LoVo (cell line): Measurements from ENCODE around the gene SUCLG2.

Experiments
- DNase-seq: peaks from one replicate; pipeline ENCODE4 v3.0.0-alpha.2; 2016; ENCODE audit warnings: low spot score

The SUCLG2 gene

GRCh38 chr3:67648701-67649100 is 5.7 kb downstream of the SUCLG2 start:
- DNase-seq = no peak

DNA sequence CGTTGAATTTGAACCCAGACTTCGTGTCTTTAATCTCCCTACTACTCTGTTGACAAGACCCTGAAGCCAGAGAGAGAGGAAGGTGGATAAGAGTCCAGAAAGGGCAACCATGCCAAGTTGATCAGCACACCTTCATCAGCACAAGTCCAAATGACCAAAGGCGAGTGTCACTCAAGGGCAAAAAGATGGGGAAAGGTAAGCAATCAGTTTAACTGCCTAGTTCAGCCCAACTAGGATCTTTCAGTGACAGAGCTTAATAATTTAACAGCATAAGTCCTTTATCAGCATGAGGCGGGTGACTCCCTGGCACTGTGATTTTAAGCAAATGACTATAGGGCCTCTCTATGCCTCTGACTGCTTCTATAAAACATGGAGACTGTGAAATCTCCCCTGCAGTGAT is 6.2 kb downstream of the SUCLG2 start:
- no peak for DNase-seq

DNA sequence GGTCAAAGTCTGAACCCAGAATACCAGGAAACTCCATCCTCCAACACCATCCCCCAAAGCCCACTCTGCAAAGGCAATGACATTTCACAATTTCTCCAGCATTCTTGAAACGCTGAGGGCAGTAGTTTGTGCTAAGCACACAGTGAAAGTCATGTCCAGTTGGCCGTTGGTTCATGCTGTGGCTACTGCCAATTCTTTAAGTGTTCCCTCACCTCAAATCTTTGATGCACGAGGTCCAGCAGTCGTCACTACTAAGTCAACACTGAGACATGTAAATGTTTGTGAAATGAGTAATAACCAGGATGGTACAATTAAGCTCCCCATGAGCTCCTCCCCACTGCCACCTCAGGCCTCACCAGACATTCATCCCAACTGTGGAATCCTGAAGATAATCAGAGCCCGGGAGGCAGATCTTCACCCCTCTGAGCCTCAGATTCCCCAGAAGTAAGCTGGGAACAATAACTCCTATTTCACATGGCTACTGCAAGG is 7.0 kb downstream of the SUCLG2 start:
- peak; percentile 59 for DNase-seq

DNA sequence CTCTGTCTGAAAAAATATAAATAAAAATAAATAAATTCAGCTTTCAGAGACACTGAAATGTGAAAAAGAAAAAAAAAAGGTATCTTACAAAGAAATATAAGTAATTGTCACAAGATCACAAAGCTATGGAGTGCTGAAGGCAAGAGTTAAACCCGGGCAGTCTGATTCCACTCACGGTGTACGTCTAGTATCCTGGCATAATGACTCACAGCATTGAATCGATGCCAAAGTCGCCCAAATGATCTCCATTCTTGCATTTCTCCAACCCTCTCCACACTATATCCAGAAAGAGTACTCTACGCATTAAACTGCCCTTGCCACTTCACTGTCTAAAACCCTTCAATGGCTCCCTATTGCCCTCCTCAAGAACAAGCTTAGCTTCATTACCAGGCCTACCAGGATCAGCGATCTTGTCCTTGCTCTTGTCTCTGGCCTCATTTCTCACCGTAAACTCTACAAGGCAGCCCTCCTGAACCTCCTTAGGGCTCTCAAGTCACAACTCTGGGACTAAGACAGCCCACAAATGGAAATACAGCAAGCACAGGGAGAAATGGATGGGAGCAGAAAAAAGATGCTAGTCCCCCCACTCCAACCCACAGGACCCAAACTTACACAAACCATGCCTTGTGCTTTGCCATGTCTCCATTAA is 7.7 kb downstream of the SUCLG2 start:
- no peak for DNase-seq

GRCh38 chr3:67644827-67645226 is 9.6 kb downstream of the SUCLG2 start:
- DNase-seq = no peak

- DNase-seq = no peak
Measured at GRCh38 chr3:67642734-67643133, 11.7 kb downstream of the SUCLG2 start.

DNA sequence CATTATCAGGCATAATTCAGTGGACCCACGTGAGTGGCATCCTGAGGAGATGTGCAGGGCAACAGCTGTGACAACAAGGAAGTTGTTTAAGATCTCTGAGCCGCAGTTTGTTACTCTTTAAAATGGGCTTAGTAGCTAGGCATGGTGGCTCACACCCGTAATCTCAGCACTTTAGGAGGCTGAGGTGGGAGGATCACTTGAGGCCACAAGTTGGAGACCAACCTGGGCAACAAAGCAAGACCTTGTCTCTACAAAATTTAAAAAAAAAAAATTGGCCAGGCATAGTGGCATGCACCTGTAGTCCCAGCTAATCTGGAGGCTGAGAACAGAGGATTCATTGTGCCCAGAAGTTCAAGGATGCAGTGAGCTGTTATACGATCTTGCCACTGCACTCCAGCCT is 12.2 kb downstream of the SUCLG2 start:
- DNase-seq = no peak

DNA sequence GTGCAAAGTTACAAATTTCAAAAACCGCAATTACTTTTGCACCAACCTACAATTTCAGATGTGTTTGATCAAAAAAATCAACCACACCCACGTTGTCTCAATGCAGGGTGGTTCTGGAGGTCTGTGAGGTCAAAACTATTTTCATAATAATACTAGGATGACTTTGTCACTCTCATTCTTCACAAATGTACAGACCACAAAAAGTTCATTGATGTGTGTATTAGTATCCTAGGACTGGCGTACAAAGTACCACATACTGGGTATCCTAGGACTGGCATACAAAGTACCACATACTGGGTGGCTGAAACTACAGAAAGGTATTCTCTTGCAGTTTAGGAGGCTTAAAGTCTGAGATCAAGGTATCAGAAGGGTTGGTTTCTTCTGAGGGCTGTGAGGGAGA is 13.0 kb downstream of the SUCLG2 start:
- no peak for DNase-seq

DNA sequence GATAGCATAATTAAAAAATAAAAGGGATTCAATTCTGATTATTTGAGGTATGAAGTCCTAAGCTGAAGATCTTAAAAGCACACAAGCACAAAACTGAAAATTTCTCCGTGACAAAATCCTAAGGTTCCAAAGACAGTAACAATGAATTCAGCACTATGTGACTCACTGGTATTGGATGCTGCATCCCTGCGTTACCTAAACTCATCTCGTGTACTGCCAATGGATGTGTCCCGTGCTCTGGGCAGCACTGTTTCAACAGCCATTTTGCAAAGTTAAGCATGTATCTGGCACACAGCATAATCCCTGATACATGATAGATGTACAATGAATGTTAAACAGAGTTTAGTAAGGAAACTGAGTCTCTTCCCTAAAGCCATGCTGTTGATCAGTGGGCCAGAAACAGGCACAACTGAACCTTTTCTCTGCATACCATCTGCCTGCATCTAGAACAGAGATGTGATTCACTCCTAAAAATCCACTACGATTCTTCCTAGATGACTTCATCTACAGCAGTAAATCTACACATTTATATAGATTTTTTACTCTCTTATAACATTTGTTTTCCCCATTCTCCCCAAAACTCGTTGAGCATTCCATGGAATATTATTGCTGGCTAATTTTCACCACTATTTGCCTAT is 14.3 kb downstream of the SUCLG2 start:
- DNase-seq = no peak

- DNase-seq = no peak
Measured at GRCh38 chr3:67637255-67637900, 17.0 kb downstream of the SUCLG2 start.

- DNase-seq = no peak
Measured at GRCh38 chr3:67635806-67636205, 18.6 kb downstream of the SUCLG2 start.

- no peak for DNase-seq
Measured at GRCh38 chr3:67635257-67635656, 19.2 kb downstream of the SUCLG2 start.

GRCh38 chr3:67630666-67631362 is 23.6 kb downstream of the SUCLG2 start:
- DNase-seq = no peak

GRCh38 chr3:67624687-67625086 is 29.7 kb downstream of the SUCLG2 start:
- no peak for DNase-seq

- no peak for DNase-seq
Measured at GRCh38 chr3:67624078-67624477, 30.3 kb downstream of the SUCLG2 start.

- no peak for DNase-seq
Measured at GRCh38 chr3:67622652-67623051, 31.8 kb downstream of the SUCLG2 start.

DNA sequence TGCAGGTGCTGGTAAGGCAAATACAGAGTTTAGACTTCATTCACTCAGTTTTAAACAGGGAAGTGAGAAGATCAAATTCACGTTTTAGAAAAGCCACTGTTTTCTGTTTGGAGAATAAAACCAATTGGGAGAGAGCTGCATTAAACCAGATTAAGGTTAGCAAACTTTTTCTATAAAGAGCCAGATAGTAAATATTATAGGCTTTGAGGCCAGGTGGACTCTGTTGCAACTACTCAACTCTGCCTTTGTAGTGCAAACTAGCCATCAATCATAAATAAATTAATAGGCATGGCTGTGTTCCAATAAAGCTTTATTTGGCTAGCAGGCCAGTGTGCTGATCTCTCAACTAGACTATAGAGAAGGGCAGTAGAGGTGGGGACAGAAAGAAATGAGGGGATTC is 33.5 kb downstream of the SUCLG2 start:
- DNase-seq = no peak

DNA sequence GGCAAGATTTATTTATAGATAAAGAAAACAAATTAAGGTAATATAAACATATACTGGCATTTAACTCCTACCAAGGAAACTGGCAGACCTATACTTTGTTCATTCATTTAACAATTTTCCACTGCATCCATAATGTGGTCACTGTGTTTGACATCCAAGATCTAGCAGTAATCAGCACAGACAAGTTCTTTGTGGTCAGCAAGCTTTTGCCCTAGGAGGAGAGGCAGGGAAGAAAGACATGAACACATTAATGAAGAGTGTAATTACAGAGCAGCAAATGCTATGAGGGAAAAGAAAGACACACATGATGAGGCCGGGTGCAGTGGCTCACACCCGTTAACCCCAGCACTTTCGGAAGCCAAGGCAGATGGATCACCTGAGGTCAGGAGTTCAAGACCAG is 34.4 kb downstream of the SUCLG2 start:
- DNase-seq = no peak

DNA sequence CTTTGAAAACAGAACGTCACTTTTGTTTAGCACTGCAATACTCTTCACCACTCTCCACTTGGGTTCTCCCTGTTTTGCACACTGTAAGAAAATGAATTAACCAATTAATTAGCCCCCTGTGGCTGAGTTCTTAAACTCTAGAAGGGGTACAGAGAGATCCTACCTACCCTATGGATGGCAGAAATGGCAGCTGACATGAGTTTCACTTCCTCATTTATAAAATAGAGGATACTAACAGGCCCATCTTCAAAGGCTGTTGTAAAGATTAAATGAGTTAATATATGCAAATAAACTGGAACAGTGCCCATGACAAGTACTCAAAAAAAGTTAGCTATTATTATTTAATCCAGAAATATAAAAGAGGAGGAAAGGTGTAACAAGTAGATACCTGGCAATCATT is 36.9 kb downstream of the SUCLG2 start:
- DNase-seq = no peak

DNA sequence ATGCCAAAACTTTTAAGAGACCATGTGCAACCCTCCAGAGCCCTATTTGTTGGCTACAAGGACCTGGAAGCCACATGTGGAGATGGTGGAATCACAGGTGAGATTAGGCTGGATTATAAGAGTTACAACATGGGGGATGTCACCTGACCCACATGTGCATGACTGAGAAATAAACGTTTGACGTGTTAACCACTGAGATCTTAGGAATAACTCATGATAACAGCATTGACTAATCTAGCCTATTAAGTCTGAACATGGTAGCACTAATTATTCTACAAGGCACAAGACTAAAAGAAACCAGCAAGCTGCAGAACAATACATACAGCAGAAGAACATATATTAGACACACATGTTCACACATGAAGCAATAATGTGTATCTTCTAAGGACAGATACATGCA is 38.4 kb downstream of the SUCLG2 start:
- no peak for DNase-seq

DNA sequence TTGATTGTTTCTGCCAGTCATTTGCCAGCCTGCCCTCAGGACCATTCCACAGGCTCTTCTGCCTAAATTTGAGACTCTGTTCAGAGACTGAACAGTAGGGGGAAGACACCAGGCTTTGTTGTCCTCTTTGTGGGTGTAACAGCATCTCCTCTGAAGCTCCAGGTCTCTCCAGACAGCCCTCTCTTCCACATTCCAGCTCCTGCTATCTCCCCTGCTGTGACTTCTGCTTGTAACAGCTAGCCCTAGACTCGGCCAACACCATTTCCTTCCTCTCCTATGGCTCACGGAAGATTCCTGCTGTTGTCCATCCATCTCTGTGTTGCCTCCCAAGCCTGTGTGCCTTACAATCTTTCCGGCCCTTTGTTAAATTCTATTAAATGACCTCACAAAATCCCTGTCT is 40.2 kb downstream of the SUCLG2 start:
- DNase-seq = no peak

GRCh38 chr3:67610458-67610857 is 44.0 kb downstream of the SUCLG2 start:
- DNase-seq = no peak

GRCh38 chr3:67609709-67610108 is 44.7 kb downstream of the SUCLG2 start:
- DNase-seq = no peak
